DND-41 (cell line): ENCODE data around the gene CHMP6.

ENCODE experiments used
- EZH2 ChIP-seq: IDR thresholded peaks from 3 replicates; pipeline ENCODE4 v1.6.1; 2012; ENCODE audit warnings: borderline replicate concordance, low read depth, mild to moderate bottlenecking, moderate library complexity, low read length, inconsistent platforms; ENCODE audit not compliant: severe bottlenecking
- TF ChIP-seq, protein P1 (sequence below): IDR thresholded peaks from 2 replicates; pipeline ENCODE4 v1.5.1; 2012; ENCODE audit warnings: borderline replicate concordance, low read length, moderate library complexity, mild to moderate bottlenecking; ENCODE audit not compliant: poor library complexity, severe bottlenecking; ENCODE audit errors: extremely low read depth

DNA sequence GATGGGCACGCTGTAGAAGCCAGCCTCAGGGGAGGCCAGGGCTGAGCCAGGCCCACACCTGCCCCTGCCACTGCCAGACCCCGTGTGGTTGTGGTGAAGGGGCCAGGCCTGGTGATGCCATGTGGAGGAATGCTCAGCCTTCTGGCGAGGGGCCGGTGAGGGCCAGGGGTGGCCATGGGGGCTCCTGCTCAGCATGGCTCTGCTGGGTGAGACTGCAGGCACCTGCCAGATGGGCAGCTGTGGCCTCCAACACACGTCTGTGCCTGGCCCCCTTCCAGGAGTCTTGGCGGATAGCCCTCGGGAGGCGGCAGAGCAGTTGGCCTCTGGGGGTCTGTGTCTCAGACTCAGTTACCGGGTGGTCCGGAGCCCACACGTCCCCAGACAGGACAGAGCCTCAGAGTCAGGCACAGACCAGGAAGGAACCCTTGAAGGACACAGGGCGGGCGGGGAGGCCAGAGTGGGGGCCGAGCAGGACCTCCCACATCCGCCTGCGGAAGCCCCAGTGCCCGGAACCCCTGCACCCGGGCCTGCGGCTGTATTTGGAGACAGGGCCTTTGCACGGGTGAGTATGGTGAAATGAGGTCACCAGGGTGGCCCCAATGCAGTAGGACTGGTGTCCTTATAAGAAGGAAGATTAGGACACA lies 22.5 kb upstream of the CHMP6 start:
- TF ChIP-seq, protein P1, sequence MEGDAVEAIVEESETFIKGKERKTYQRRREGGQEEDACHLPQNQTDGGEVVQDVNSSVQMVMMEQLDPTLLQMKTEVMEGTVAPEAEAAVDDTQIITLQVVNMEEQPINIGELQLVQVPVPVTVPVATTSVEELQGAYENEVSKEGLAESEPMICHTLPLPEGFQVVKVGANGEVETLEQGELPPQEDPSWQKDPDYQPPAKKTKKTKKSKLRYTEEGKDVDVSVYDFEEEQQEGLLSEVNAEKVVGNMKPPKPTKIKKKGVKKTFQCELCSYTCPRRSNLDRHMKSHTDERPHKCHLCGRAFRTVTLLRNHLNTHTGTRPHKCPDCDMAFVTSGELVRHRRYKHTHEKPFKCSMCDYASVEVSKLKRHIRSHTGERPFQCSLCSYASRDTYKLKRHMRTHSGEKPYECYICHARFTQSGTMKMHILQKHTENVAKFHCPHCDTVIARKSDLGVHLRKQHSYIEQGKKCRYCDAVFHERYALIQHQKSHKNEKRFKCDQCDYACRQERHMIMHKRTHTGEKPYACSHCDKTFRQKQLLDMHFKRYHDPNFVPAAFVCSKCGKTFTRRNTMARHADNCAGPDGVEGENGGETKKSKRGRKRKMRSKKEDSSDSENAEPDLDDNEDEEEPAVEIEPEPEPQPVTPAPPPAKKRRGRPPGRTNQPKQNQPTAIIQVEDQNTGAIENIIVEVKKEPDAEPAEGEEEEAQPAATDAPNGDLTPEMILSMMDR, result no peak
- TF ChIP-seq EZH2, result no peak
